Naive thymus-derived CD4-positive, alpha-beta T cell (primary cell): ENCODE results near the gene PROSER2. TPM values are rescaled to one million over a fixed set of nuclear protein-coding genes. Genes with fewer than 3 reads are reported as not detected.
"Not testable (repeated sequence)": the region's sequence is repeated elsewhere in the genome, so short reads cannot be mapped to it uniquely, and the experiment has no call there.

Experiments
- ATAC-seq: fragments of 150-1000 bp; cut with Tn5 transposase; 2 replicates; pipeline ENCODE4 v1.10.0; 2021; ENCODE audit warnings: mild to moderate bottlenecking, moderate library complexity
- CTCF ChIA-PET: fragments of 350-600 bp; sonication (Branson Sonifier 250); formaldehyde crosslinking; loops from one replicate; lab custom pipeline; 2021; ENCODE audit warnings: antibody characterized with exemption; lab: Charles Lee
- POLR2A ChIA-PET: fragments of 350-600 bp; sonication (Branson Sonifier 250); formaldehyde crosslinking; loops from one replicate; lab custom pipeline; 2021; ENCODE audit warnings: antibody characterized with exemption, inconsistent platforms; lab: Charles Lee
- DNase-seq, 9 donors: peaks; one replicate each; pipeline versions ENCODE4 v3.0.0 to v3.0.0-alpha.2; 2020 to 2022; ENCODE audit warnings: mixed read lengths in 1 of 9
- H3K27ac ChIP-seq: one replicate; pipeline ENCODE4 v1.7.0; 2013; ENCODE audit warnings: mild to moderate bottlenecking, low read depth, low read length, moderate library complexity
- H3K27me3 ChIP-seq, 2 donors: one replicate each; pipeline ENCODE4 v1.7.0; 2013; ENCODE audit warnings: low read length in 2 of 2, mild to moderate bottlenecking in 2 of 2, moderate library complexity in 2 of 2; ENCODE audit not compliant: control insufficient read depth in 2 of 2, insufficient read depth in 2 of 2
- H3K36me3 ChIP-seq, 3 experiments: 1 replicate in 2 of 3; 2 replicates in 1 of 3; pipeline ENCODE4 v1.7.0; 2013; ENCODE audit warnings: low read length in 3 of 3, mild to moderate bottlenecking in 3 of 3, moderate library complexity in 1 of 3; ENCODE audit not compliant: insufficient read depth in 3 of 3, control insufficient read depth in 2 of 3
- H3K4me1 ChIP-seq, 2 donors: one replicate each; pipeline ENCODE4 v1.7.0; 2013; ENCODE audit warnings: low read length in 2 of 2, mild to moderate bottlenecking in 2 of 2, moderate library complexity in 1 of 2; ENCODE audit not compliant: control insufficient read depth in 2 of 2, insufficient read depth in 2 of 2
- H3K4me3 ChIP-seq: 2 replicates; pipeline ENCODE4 v1.7.0; 2013; ENCODE audit warnings: mild to moderate bottlenecking, low read length
- H3K9me3 ChIP-seq, 3 experiments: 1 replicate in 2 of 3; 2 replicates in 1 of 3; pipeline ENCODE4 v1.7.0; 2013; ENCODE audit warnings: low read length in 3 of 3; ENCODE audit not compliant: control insufficient read depth in 2 of 3
- H3K27ac Mint-ChIP-seq, 9 donors: one replicate each; pipeline ENCODE4 v1.8.0; 2020 to 2022; ENCODE audit warnings: mixed read lengths in 9 of 9, mild to moderate bottlenecking in 8 of 9, moderate library complexity in 5 of 9, inconsistent platforms in 2 of 9
- H3K27me3 Mint-ChIP-seq, 5 donors: one replicate each; pipeline ENCODE4 v1.8.0; 2021 to 2022; ENCODE audit warnings: mixed read lengths in 5 of 5, mild to moderate bottlenecking in 1 of 5
- H3K36me3 Mint-ChIP-seq, 5 donors: one replicate each; pipeline ENCODE4 v1.8.0; 2020 to 2022; ENCODE audit warnings: mixed read lengths in 5 of 5, mild to moderate bottlenecking in 3 of 5, inconsistent platforms in 1 of 5
- H3K4me1 Mint-ChIP-seq, 7 donors: one replicate each; pipeline ENCODE4 v1.8.0; 2020 to 2022; ENCODE audit warnings: mixed read lengths in 7 of 7, mild to moderate bottlenecking in 3 of 7, inconsistent platforms in 1 of 7
- H3K4me3 Mint-ChIP-seq, 10 donors: one replicate each; pipeline ENCODE4 v1.8.0; 2020 to 2022; ENCODE audit warnings: mild to moderate bottlenecking in 10 of 10, mixed read lengths in 10 of 10, moderate library complexity in 6 of 10, inconsistent platforms in 2 of 10
- H3K9me3 Mint-ChIP-seq, 11 donors: one replicate each; pipeline ENCODE4 v1.8.0; 2020 to 2022; ENCODE audit warnings: mixed read lengths in 11 of 11, mild to moderate bottlenecking in 4 of 11, inconsistent platforms in 1 of 11, moderate library complexity in 1 of 11
- intact Hi-C, 2 donors: fragments of 100-400 bp; cut with micrococcal nuclease; formaldehyde crosslinking; loops; one replicate each; pipeline ENCODE4 v1.15.1; 2023
- polyA plus RNA-seq, 2 donors: library from polyadenylated mRNA; unstranded; fragments of 300-500 nt; fragmentation: Illumina TruSeq; gene quantifications; one replicate each; pipeline ENCODE4 v1.2.3, GENCODE V29; 2021
- total RNA-seq, 6 experiments: library from RNA in 5 of 6; stranded (reverse) in 5 of 6; gene quantifications; 1 replicate in 5 of 6; 2 replicates in 1 of 6; pipeline ENCODE4 v1.2.3 and lab custom pipeline; 2021 to 2026

The PROSER2 gene
- total and polyA plus RNA-seq, 7 experiments from 2014 or later = 0.07 to 4.9 (median 2.2) TPM

GRCh38 chr10:11884706-11885423 is 61.7 kb downstream of the PROSER2 start:
- Histone ChIP-seq H3K27ac (no peak overlapping the region), H3K36me3 (no peaks in the 10 kb centered on the region), H3K4me1 (peaks cover 0 to 8% of the 10 kb centered on the region in 2 donors), H3K27me3 (no peaks in the 10 kb centered on the region), H3K4me3 (no peak overlapping the region), H3K9me3 (no peaks in the 10 kb centered on the region)
- DNase-seq (no peak), ATAC-seq (no peak)
- Mint-ChIP-seq H3K27me3 (no peaks in the 10 kb centered on the region), H3K4me1 (peaks cover 0 to 6% (median 0%) of the 10 kb centered on the region in 7 donors), H3K36me3 (no peaks in the 10 kb centered on the region), H3K27ac (no peak overlapping the region), H3K9me3 (no peaks in the 10 kb centered on the region), H3K4me3 (no peak overlapping the region)
- intact Hi-C loops = no loop called here
- CTCF ChIA-PET = interaction anchor here (0.6 kb wide), 1 partner anchor 1484 kb away, joined by 3 read pairs; no protein-coding TSS in a partner anchor
- POLR2A ChIA-PET = no interaction called here

DNA sequence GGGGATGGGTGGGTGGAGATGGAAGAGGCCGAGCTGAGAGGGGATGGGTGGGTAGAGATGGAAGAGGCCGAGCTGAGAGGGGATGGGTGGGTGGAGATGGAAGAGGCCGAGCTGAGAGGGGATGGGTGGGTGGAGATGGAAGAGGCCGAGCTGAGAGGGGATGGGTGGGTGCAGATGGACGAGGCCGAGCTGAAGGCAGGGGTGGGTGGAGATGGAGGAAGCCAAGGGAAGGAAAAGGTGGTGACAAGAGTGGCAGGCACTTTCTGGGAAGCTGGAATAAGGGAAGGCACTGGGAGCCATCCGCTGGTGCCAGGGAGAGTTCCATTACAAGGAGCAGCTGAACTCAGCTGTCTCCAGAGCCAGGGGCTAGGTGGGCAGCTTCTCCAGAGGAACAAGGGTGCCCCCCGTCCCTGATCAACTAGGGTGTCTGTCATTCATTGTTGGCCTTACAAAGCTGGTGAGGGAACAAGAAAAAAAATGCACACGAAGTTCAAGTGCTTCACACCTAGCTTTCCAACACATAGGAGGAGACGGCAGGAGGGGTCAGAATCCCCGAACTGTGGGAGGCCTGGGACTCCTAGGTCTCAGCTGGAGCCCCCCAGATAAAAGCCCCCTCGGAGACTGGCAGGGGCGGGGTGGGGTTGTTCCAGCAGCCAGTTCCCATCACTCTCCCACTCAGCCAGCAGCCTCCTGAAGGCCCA is 62.4 kb downstream of the PROSER2 start:
- CTCF ChIA-PET = no interaction called here
- POLR2A ChIA-PET = no interaction called here
- Histone ChIP-seq H3K36me3 (no peaks in the 10 kb centered on the region), H3K27me3 (no peaks in the 10 kb centered on the region), H3K9me3 (no peaks in the 10 kb centered on the region), H3K4me3 (no peak overlapping the region), H3K27ac (no peak overlapping the region), H3K4me1 (peaks cover 0 to 8% of the 10 kb centered on the region in 2 donors)
- Mint-ChIP-seq H3K4me1 (peaks cover 0 to 6% (median 0%) of the 10 kb centered on the region in 7 donors), H3K4me3 (no peak overlapping the region), H3K27ac (no peak overlapping the region), H3K27me3 (no peaks in the 10 kb centered on the region), H3K36me3 (no peaks in the 10 kb centered on the region), H3K9me3 (no peaks in the 10 kb centered on the region)
- ATAC-seq (no peak), DNase-seq (no peak)
- intact Hi-C loops = no loop called here

GRCh38 chr10:11886138-11886474 is 63.0 kb downstream of the PROSER2 start:
- ChIA-PET POLR2A (no interaction called here), CTCF (no interaction called here)
- H3K9me3 ChIP-seq = no peaks in the 10 kb centered on the region
- intact Hi-C loops = no loop called here
- ATAC-seq (no peak), DNase-seq (no peak)
- H3K4me3 ChIP-seq = no peak overlapping the region
- H3K27me3 ChIP-seq = no peaks in the 10 kb centered on the region
- peaks cover 0 to 8% of the 10 kb centered on the region in 2 donors for H3K4me1 ChIP-seq
- H3K9me3 Mint-ChIP-seq = no peaks in the 10 kb centered on the region
- peaks cover 0 to 6% (median 0%) of the 10 kb centered on the region in 7 donors for H3K4me1 Mint-ChIP-seq
- H3K27ac Mint-ChIP-seq = no peak overlapping the region
- no peaks in the 10 kb centered on the region for H3K36me3 Mint-ChIP-seq
- H3K27me3 Mint-ChIP-seq = no peaks in the 10 kb centered on the region
- H3K27ac ChIP-seq = no peak overlapping the region
- H3K4me3 Mint-ChIP-seq = no peak overlapping the region
- H3K36me3 ChIP-seq = no peaks in the 10 kb centered on the region

- ChIA-PET POLR2A (no interaction called here), CTCF (no interaction called here)
- Histone ChIP-seq H3K4me1 (peaks cover 0 to 8% of the 10 kb centered on the region in 2 donors), H3K36me3 (no peaks in the 10 kb centered on the region), H3K4me3 (no peak overlapping the region), H3K27ac (no peak overlapping the region), H3K27me3 (no peaks in the 10 kb centered on the region), H3K9me3 (no peaks in the 10 kb centered on the region)
- intact Hi-C loops = no loop called here
- Mint-ChIP-seq H3K27me3 (no peaks in the 10 kb centered on the region), H3K4me3 (no peak overlapping the region), H3K4me1 (peaks cover 0 to 6% (median 0%) of the 10 kb centered on the region in 7 donors), H3K27ac (no peak overlapping the region), H3K9me3 (no peaks in the 10 kb centered on the region), H3K36me3 (no peaks in the 10 kb centered on the region)
- DNase-seq = no peak
- ATAC-seq = no peak
Measured at GRCh38 chr10:11886851-11887250, 63.7 kb downstream of the PROSER2 start.

GRCh38 chr10:11887381-11888227 is 64.4 kb downstream of the PROSER2 start:
- Mint-ChIP-seq H3K4me3 (no peak overlapping the region), H3K4me1 (peaks cover 0 to 4% (median 0%) of the 10 kb centered on the region in 7 donors), H3K36me3 (no peaks in the 10 kb centered on the region), H3K27me3 (no peaks in the 10 kb centered on the region), H3K9me3 (no peaks in the 10 kb centered on the region), H3K27ac (no peak overlapping the region)
- ChIA-PET CTCF (no interaction called here), POLR2A (no interaction called here)
- Histone ChIP-seq H3K36me3 (no peaks in the 10 kb centered on the region), H3K4me1 (peaks cover 0 to 4% of the 10 kb centered on the region in 2 donors), H3K4me3 (no peak overlapping the region), H3K27ac (no peak overlapping the region), H3K27me3 (no peaks in the 10 kb centered on the region), H3K9me3 (no peaks in the 10 kb centered on the region)
- intact Hi-C loops = no loop called here
- no peak for ATAC-seq
- no peak for DNase-seq

- H3K4me1 ChIP-seq, H3K4me3 Mint-ChIP-seq, H3K9me3 ChIP-seq, H3K27me3 Mint-ChIP-seq, H3K4me1 Mint-ChIP-seq, H3K9me3 Mint-ChIP-seq, intact Hi-C loops, H3K4me3 ChIP-seq, ATAC-seq, DNase-seq, H3K27me3 ChIP-seq, CTCF ChIA-PET, H3K36me3 ChIP-seq, H3K36me3 Mint-ChIP-seq, H3K27ac ChIP-seq, H3K27ac Mint-ChIP-seq: not testable (repeated sequence)
- POLR2A ChIA-PET = interaction anchor here (0.6 kb wide), 1 partner anchor 253 kb away, joined by 3 read pairs; no protein-coding TSS in a partner anchor
Measured at GRCh38 chr10:11889263-11889662, 66.1 kb downstream of the PROSER2 start.
